HepG2 (cell line): Measurements from ENCODE around the gene RAB11FIP5. TPM values are rescaled to one million over a fixed set of nuclear protein-coding genes. Genes with fewer than 3 reads are reported as not detected.

ENCODE experiments used
- ATAC-seq: fragments of 200-7000 bp; cut with Tn5 transposase; 3 replicates; pipeline ENCODE4 v1.9.1; 2020; ENCODE audit warnings: mild to moderate bottlenecking, moderate library complexity
- BruUV-seq: library from RNA; stranded (reverse); fragments of 400-500 nt; replicated peaks from 2 replicates; lab custom pipeline; 2021; lab: Mats Ljungman, UMichigan
- CTCF ChIA-PET: fragments of 300-600 bp; formaldehyde crosslinking; extraction: SDS; loops from one replicate; lab custom pipeline; 2021; ENCODE audit warnings: low total read pairs, inconsistent platforms, low intra/inter-chr PET ratio; lab: Yijun Ruan, JAX
- POLR2A ChIA-PET: fragments of 350-600 bp; sonication (Branson Sonifier 250); formaldehyde crosslinking; loops from one replicate; lab custom pipeline; 2020; ENCODE audit warnings: antibody characterized with exemption, inconsistent platforms; lab: Yijun Ruan, JAX
- DNase-seq: peaks from one replicate; pipeline ENCODE4 v3.0.0-alpha.2; 2015; ENCODE audit warnings: low spot score
- FAIRE-seq: peaks from 3 replicates; lab custom pipeline; 2011; peaks lifted over from hg19 to GRCh38; lab: Jason Lieb, UNC
- H2AFZ ChIP-seq: one replicate; pipeline ENCODE4 v1.6.1; 2011; ENCODE audit warnings: low read length, inconsistent platforms
- H3K27ac ChIP-seq: fragments of 300-600 bp; 3 replicates; pipeline ENCODE4 v1.8.0; 2011; ENCODE audit warnings: mixed run types, mild to moderate bottlenecking, mixed read lengths, low read length, inconsistent platforms; ENCODE audit not compliant: insufficient read depth; ENCODE audit errors: extremely low read length
- H3K27me3 ChIP-seq, 2 experiments: fragments of 200-600 bp in 1 of 2; 2 replicates in 1 of 2; 3 replicates in 1 of 2; pipeline versions ENCODE4 v1.6.0 to v1.8.0; 2011; ENCODE audit warnings: low read length in 2 of 2, mild to moderate bottlenecking in 2 of 2, moderate library complexity in 2 of 2, inconsistent platforms in 1 of 2; ENCODE audit not compliant: insufficient read depth in 2 of 2, control insufficient read depth in 1 of 2
- H3K36me3 ChIP-seq, 2 experiments: fragments of 200-600 bp in 1 of 2; replicated peaks in 1 of 2; 2 replicates in 1 of 2; 3 replicates in 1 of 2; pipeline versions ENCODE4 v1.5.1 to v1.8.0; 2011; ENCODE audit warnings: low read length in 2 of 2, inconsistent platforms in 1 of 2; ENCODE audit not compliant: insufficient read depth in 2 of 2, control insufficient read depth in 1 of 2
- H3K4me1 ChIP-seq: 2 replicates; pipeline ENCODE4 v1.5.1; 2012; ENCODE audit warnings: low read length, inconsistent platforms; ENCODE audit not compliant: insufficient read depth
- H3K4me2 ChIP-seq: 2 replicates; pipeline ENCODE4 v1.6.0; 2011; ENCODE audit warnings: low read depth, low read length, inconsistent platforms
- H3K4me3 ChIP-seq, 3 experiments: fragments of 200-600 bp in 1 of 3; sonication (generic), shearing (Covaris generic) in 1 of 3; replicated peaks in 1 of 3; 2 replicates each; pipeline ENCODE4 v1.5.1; 2011 to 2016; ENCODE audit warnings: low read length in 3 of 3, inconsistent platforms in 2 of 3, low read depth in 2 of 3, mild to moderate bottlenecking in 2 of 3, control low read depth in 1 of 3, mixed read lengths in 1 of 3; ENCODE audit not compliant: insufficient read depth in 1 of 3
- H3K79me2 ChIP-seq: one replicate; pipeline ENCODE4 v1.6.1; 2011; ENCODE audit warnings: low read length, inconsistent platforms; ENCODE audit not compliant: insufficient read depth
- H3K9ac ChIP-seq: 2 replicates; pipeline ENCODE4 v1.6.0; 2011; ENCODE audit warnings: mild to moderate bottlenecking, low read depth, low read length, inconsistent platforms; ENCODE audit not compliant: insufficient read depth
- H3K9me3 ChIP-seq: 2 replicates; pipeline ENCODE4 v1.5.1; 2012; ENCODE audit warnings: mild to moderate bottlenecking, low read length
- H4K20me1 ChIP-seq: 2 replicates; pipeline ENCODE4 v1.6.0; 2011; ENCODE audit warnings: inconsistent platforms, mild to moderate bottlenecking, low read length, moderate library complexity; ENCODE audit not compliant: insufficient read depth
- KDM6A ChIP-seq: IDR thresholded peaks from 2 replicates; pipeline ENCODE4 v1.6.1; 2016; ENCODE audit warnings: low read depth
- NFE2 ChIP-seq: sonication (generic); formaldehyde crosslinking; IDR thresholded peaks from 2 replicates; pipeline ENCODE4 v1.4.0; 2020; ENCODE audit warnings: missing genetic modification reagents
- PREB ChIP-seq: sonication (generic); formaldehyde crosslinking; IDR thresholded peaks from 2 replicates; pipeline ENCODE4 v1.4.0; 2020; ENCODE audit warnings: missing genetic modification reagents
- ZBTB10 ChIP-seq: sonication (generic); formaldehyde crosslinking; IDR thresholded peaks from 2 replicates; pipeline ENCODE4 v1.4.0; 2020; ENCODE audit warnings: missing genetic modification reagents, borderline replicate concordance
- ZNF230 ChIP-seq: sonication (generic); formaldehyde crosslinking; IDR thresholded peaks from 2 replicates; pipeline ENCODE4 v1.4.0; 2020; ENCODE audit warnings: mild to moderate bottlenecking, missing genetic modification reagents
- ZNF253 ChIP-seq: sonication (generic); formaldehyde crosslinking; IDR thresholded peaks from 2 replicates; pipeline ENCODE4 v1.8.0; 2022; ENCODE audit warnings: mild to moderate bottlenecking, missing genetic modification reagents, borderline replicate concordance
- ZNF839 ChIP-seq: sonication (generic); formaldehyde crosslinking; IDR thresholded peaks from 2 replicates; pipeline ENCODE4 v1.4.0; 2020; ENCODE audit warnings: missing genetic modification reagents, mild to moderate bottlenecking, borderline replicate concordance
- WGBS: methylation state at CpG from one replicate; pipeline ENCODE4 v1.1.6; 2017; ENCODE audit warnings: low lambda C conversion rate; 5-methylcytosine and 5-hydroxymethylcytosine counted together
- in situ Hi-C: cut with HindIII; loops from 2 replicates; pipeline ENCODE4 v1.10.0; 2017; ENCODE audit warnings: low pct_unique_long_range_greater_than_20kb; ENCODE audit not compliant: extremely low pct_ligation_motif_present
- intact Hi-C: fragments of 100-400 bp; cut with micrococcal nuclease; formaldehyde crosslinking; loops from one replicate; pipeline ENCODE4 v1.10.0; 2022; ENCODE audit not compliant: unreplicated experiment
- polyA plus RNA-seq, 8 experiments: library from polyadenylated mRNA; depleted of rRNA in 3 of 8; stranded (reverse) in 7 of 8; unstranded in 1 of 8; fragments of >200 nt; fragmentation: Illumina TruSeq in 4 of 8; extraction: Trizol in 4 of 8; gene quantifications; 2 replicates each; pipeline versions ENCODE4 v1.2.1 to v1.2.3, GENCODE V29; 2011 to 2016; ENCODE audit warnings: low read depth in 4 of 8, missing spikeins in 1 of 8, mixed read lengths in 1 of 8; ENCODE audit not compliant: insufficient read depth in 1 of 8
- total RNA-seq, 5 experiments: library from RNA; depleted of rRNA; stranded (reverse); fragments of >200 nt; fragmentation: Illumina TruSeq; extraction: Trizol; gene quantifications; 2 replicates each; pipeline ENCODE4 v1.2.3, GENCODE V29; 2016; ENCODE audit warnings: low read depth in 1 of 5

Gene RAB11FIP5
- total and polyA plus RNA-seq, 2 of the 13 experiments (the other 11 are each of a cell fraction or from before 2014, with no cell fraction given): 9.4 to 22.9 TPM

- Histone ChIP-seq H3K79me2 (no peaks in the 10 kb centered on the region), H3K9me3 (no peaks in the 10 kb centered on the region), H3K27ac (no peak overlapping the region), H3K27me3 (peaks cover 1 to 11% of the 10 kb centered on the region in 2 experiments; a peak in 3 of 5 replicates), H3K9ac (no peak overlapping the region), H2AFZ (no peak overlapping the region), H3K4me2 (no peak overlapping the region), H3K4me1 (no peaks in the 10 kb centered on the region), H3K4me3 (no peak overlapping the region), H4K20me1 (no peaks in the 10 kb centered on the region), H3K36me3 (no peaks in the 10 kb centered on the region)
- no TSS peak for BruUV-seq
- DNase-seq (no peak), FAIRE-seq (no peak), ATAC-seq (peak; percentile 56)
- TF ChIP-seq NFE2: no peak
- TF ChIP-seq ZNF253 (CRISPR knock-in tag): no peak
- no peak for TF ChIP-seq PREB (CRISPR knock-in tag)
- no peak for TF ChIP-seq ZBTB10 (CRISPR knock-in tag)
- TF ChIP-seq ZNF839: no peak
- TF ChIP-seq KDM6A: no peak
- TF ChIP-seq ZNF230 (CRISPR knock-in tag): no peak
- intact Hi-C loops (no loop called here), in situ Hi-C loops (no loop called here)
- POLR2A ChIA-PET: no interaction called here
- CTCF ChIA-PET: no interaction called here
- 48% methylated on average over 6 of the region's 6 CpGs for WGBS
Measured at GRCh38 chr2:73128841-73129535, 16.2 kb upstream of the RAB11FIP5 start.
